GM19455 (cell line): ENCODE data around the gene SEL1L3.

Experiments
- ATAC-seq: cut with Tn5 transposase; IDR thresholded peaks from one replicate; pipeline ENCODE4 v1.9.1; 2021; ENCODE audit not compliant: unreplicated experiment

The SEL1L3 gene

GRCh38 chr4:25759101-25759500 lies 103.7 kb downstream of the SEL1L3 start:
- ATAC-seq = no peak

GRCh38 chr4:25757452-25757851 lies 105.3 kb downstream of the SEL1L3 start:
- no peak for ATAC-seq

- ATAC-seq = no peak
These were observed 106.3 kb downstream of the SEL1L3 start for GRCh38 chr4:25756503-25756902.

- no peak for ATAC-seq
These were observed 106.9 kb downstream of the SEL1L3 start for GRCh38 chr4:25755911-25756310.

GRCh38 chr4:25753239-25753638 lies 109.5 kb downstream of the SEL1L3 start:
- ATAC-seq = no peak

- ATAC-seq = no peak
These were observed 111.9 kb downstream of the SEL1L3 start for GRCh38 chr4:25750874-25751273.

GRCh38 chr4:25749150-25749794 lies 113.5 kb downstream of the SEL1L3 start:
- ATAC-seq = no peak

GRCh38 chr4:25743971-25744370 lies 118.8 kb downstream of the SEL1L3 start:
- ATAC-seq = no peak

GRCh38 chr4:25729564-25729963 lies 133.2 kb downstream of the SEL1L3 start:
- ATAC-seq = no peak

- no peak for ATAC-seq
These were observed 133.9 kb downstream of the SEL1L3 start for GRCh38 chr4:25728886-25729285.

GRCh38 chr4:25727711-25728493 lies 134.9 kb downstream of the SEL1L3 start:
- ATAC-seq = no peak

- ATAC-seq = no peak
These were observed 136.9 kb downstream of the SEL1L3 start for GRCh38 chr4:25725870-25726269.

GRCh38 chr4:25723409-25723808 lies 139.4 kb downstream of the SEL1L3 start:
- no peak for ATAC-seq

GRCh38 chr4:25722964-25723363 lies 139.8 kb downstream of the SEL1L3 start:
- no peak for ATAC-seq

GRCh38 chr4:25713812-25714211 lies 149.0 kb downstream of the SEL1L3 start:
- ATAC-seq = no peak

GRCh38 chr4:25712611-25713010 lies 150.2 kb downstream of the SEL1L3 start:
- no peak for ATAC-seq

- ATAC-seq = no peak
These were observed 152.2 kb downstream of the SEL1L3 start for GRCh38 chr4:25710637-25711036.

- ATAC-seq = no peak
These were observed 158.3 kb downstream of the SEL1L3 start for GRCh38 chr4:25704516-25704915.

- no peak for ATAC-seq
These were observed 158.9 kb downstream of the SEL1L3 start for GRCh38 chr4:25703731-25704388.

GRCh38 chr4:25702848-25703247 lies 159.9 kb downstream of the SEL1L3 start:
- ATAC-seq = no peak

- ATAC-seq = no peak
These were observed 162.1 kb downstream of the SEL1L3 start for GRCh38 chr4:25700661-25701060.

GRCh38 chr4:25697516-25697915 lies 165.3 kb downstream of the SEL1L3 start:
- ATAC-seq = no peak
